EH (cell line): ENCODE measurements around the gene RABL2A.
"Not testable (repeated sequence)": the region's sequence is repeated elsewhere in the genome, so short reads cannot be mapped to it uniquely, and the experiment has no call there.

Experiments used
- DNase-seq: peaks from one replicate; pipeline ENCODE4 v3.0.0-alpha.2; 2015; ENCODE audit warnings: low read depth

Gene RABL2A

DNA sequence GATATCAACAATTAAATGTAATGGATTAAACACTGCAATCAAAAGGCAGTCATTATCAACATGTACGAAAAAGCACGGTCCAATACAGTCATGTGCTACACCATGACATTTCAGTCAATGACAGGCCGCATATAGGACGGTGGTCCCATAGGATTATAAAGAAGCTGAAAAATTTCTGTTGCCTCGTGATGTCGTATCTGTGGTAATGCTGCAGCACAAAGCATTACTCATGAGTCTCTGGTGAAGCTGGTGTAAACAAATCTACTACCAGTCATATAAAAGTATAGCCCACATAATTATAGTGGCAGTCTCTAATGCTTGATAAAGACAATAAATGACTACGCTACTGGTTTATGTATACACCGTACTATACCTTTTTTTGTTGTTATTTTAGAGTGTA, 58.4 kb downstream of the RABL2A start:
- DNase-seq, result no peak

DNA sequence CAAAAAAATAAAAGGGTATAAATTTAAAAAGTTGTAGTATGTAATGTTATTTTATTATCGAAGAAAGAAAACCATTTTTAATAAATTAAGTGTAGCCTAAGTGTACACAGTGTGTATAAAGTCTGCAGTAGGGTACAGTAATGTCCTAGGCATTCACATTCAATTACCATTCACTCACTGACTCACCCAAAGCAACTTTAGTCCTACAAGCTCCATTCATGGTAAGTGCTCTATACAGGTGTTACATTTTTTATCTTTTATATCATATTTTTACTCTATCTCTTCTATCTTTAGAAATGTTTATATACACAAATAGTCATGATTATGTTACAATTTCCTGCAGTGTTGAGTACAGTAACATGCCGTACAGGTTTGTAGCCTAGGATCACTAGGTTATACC, 59.5 kb downstream of the RABL2A start:
- peak; percentile 12 for DNase-seq

DNA sequence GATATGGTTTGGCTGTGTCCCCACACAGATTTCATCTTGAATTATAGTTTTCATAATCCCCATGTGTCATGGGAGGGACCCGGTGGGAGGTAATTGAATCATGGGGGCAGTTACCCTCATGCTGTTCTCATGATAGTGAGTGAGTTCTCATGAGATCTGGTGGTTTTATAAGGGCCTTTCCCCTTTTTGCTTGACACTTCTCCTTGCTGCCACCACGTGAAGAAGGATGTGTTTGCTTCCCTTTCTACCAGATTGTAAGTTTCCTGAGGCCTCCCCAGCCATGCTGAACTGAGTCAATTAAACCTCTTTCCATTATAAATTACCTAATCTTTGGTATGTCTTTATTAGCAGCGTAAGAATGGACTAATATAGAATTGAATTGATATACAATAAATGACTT, 63.8 kb downstream of the RABL2A start:
- DNase-seq, result not testable (repeated sequence)
